HG03571 (cell line): ENCODE data around the gene DNAJA3.
A peak's percentile ranks its signal among the peaks of the same experiment; 100 is the strongest.

Experiments used
- ATAC-seq: cut with Tn5 transposase; IDR thresholded peaks from one replicate; pipeline ENCODE4 v1.9.1; 2021; ENCODE audit not compliant: unreplicated experiment

DNAJA3 gene

GRCh38 chr16:4404967-4405696 is 20.5 kb upstream of the DNAJA3 start:
- ATAC-seq = no peak

GRCh38 chr16:4407543-4408322 is 17.9 kb upstream of the DNAJA3 start:
- ATAC-seq = no peak

- no peak for ATAC-seq
Observed at GRCh38 chr16:4408323-4408690, 17.4 kb upstream of the DNAJA3 start.

- no peak for ATAC-seq
Observed at GRCh38 chr16:4409081-4409932, 16.4 kb upstream of the DNAJA3 start.

- ATAC-seq = no peak
Observed at GRCh38 chr16:4410335-4411075, 15.2 kb upstream of the DNAJA3 start.

GRCh38 chr16:4411684-4412083 is 14.0 kb upstream of the DNAJA3 start:
- no peak for ATAC-seq

- no peak for ATAC-seq
Observed at GRCh38 chr16:4412159-4412558, 13.5 kb upstream of the DNAJA3 start.

- no peak for ATAC-seq
Observed at GRCh38 chr16:4412854-4413253, 12.8 kb upstream of the DNAJA3 start.

GRCh38 chr16:4414187-4414917 is 11.3 kb upstream of the DNAJA3 start:
- peak; percentile 62 for ATAC-seq

GRCh38 chr16:4415538-4416199 is 10.0 kb upstream of the DNAJA3 start:
- ATAC-seq = no peak

GRCh38 chr16:4416200-4417032 is 9.3 kb upstream of the DNAJA3 start, which contains the start of gene CORO7:
Gene CORO7 (minus strand): TSS chr16:4416596. CDS start chr16:4416518, 78 bp downstream.
- peak; percentile 50 for ATAC-seq

- ATAC-seq = no peak
Observed at GRCh38 chr16:4419402-4419959, 6.2 kb upstream of the DNAJA3 start.

- no peak for ATAC-seq
Observed at GRCh38 chr16:4420505-4421105, 5.1 kb upstream of the DNAJA3 start.

- ATAC-seq = peak; percentile 18
Observed at GRCh38 chr16:4426021-4426684, 485 bp downstream of the DNAJA3 start.

- ATAC-seq = no peak
Observed at GRCh38 chr16:4426722-4427372, 1.2 kb downstream of the DNAJA3 start.

GRCh38 chr16:4428500-4428899 is 2.8 kb downstream of the DNAJA3 start:
- no peak for ATAC-seq

- no peak for ATAC-seq
Observed at GRCh38 chr16:4431023-4431422, 5.4 kb downstream of the DNAJA3 start.
